Gastrocnemius medialis (tissue), 4 donors: Measurements from ENCODE around the gene WWOX. TPM values are rescaled to one million over a fixed set of nuclear protein-coding genes. Genes with fewer than 3 reads are reported as not detected.

Experiments
- ATAC-seq, 2 donors: fragments of 150-250 bp; one replicate each; pipeline ENCODE4 v1.9.1; 2016
- DNase-seq, 2 donors: peaks; one replicate each; pipeline ENCODE4 v3.0.0-alpha.2; 2019
- H3K27ac ChIP-seq, 4 donors: fragments of 200-600 bp; sonication (generic); 1 replicate in 1 of 4; 2 replicates in 3 of 4; pipeline ENCODE4 v1.5.1; 2016 to 2018; ENCODE audit warnings: mild to moderate bottlenecking in 2 of 4, moderate library complexity in 1 of 4
- H3K27me3 ChIP-seq, 3 donors: fragments of 200-600 bp; sonication (generic) in 2 of 3; 1 replicate in 1 of 3; 2 replicates in 2 of 3; pipeline versions ENCODE4 v1.5.1 to v1.6.0; 2016 to 2019; ENCODE audit warnings: mild to moderate bottlenecking in 1 of 3, moderate library complexity in 1 of 3
- H3K36me3 ChIP-seq, 2 donors: fragments of 200-600 bp; sonication (generic) in 1 of 2; one replicate each; pipeline ENCODE4 v1.5.1; 2017 to 2018
- H3K4me1 ChIP-seq, 2 donors: fragments of 200-600 bp; sonication (generic) in 1 of 2; one replicate each; pipeline ENCODE4 v1.5.1; 2016 to 2017; ENCODE audit warnings: mild to moderate bottlenecking in 2 of 2
- H3K4me3 ChIP-seq, 4 donors: fragments of 200-600 bp; sonication (generic) in 3 of 4; 1 replicate in 1 of 4; 2 replicates in 3 of 4; pipeline ENCODE4 v1.5.1; 2016 to 2019; ENCODE audit warnings: mild to moderate bottlenecking in 2 of 4
- H3K9me3 ChIP-seq, 3 donors: fragments of 200-600 bp; sonication (generic) in 2 of 3; 1 replicate in 1 of 3; 2 replicates in 2 of 3; pipeline ENCODE4 v1.5.1; 2016 to 2019
- POLR2A ChIP-seq, 2 donors: fragments of 450-650 bp; IDR thresholded peaks; one replicate each; pipeline ENCODE4 v1.6.1; 2017; ENCODE audit warnings: antibody characterized with exemption in 2 of 2, mild to moderate bottlenecking in 2 of 2, moderate library complexity in 2 of 2
- in situ Hi-C, 4 donors: fragments of 200-750 bp; cut with MboI; loops; one replicate each; pipeline versions ENCODE4 v1.15.0 to v1.8.0; 2017; ENCODE audit warnings: low sequenced_read_pairs in 4 of 4
- intact Hi-C: fragments of 100-400 bp; cut with DNase I; formaldehyde crosslinking; loops from one replicate; pipeline ENCODE4 v1.15.1; 2023; ENCODE audit warnings: low total_unique reads
- total RNA-seq, 4 donors: library from RNA; depleted of rRNA; stranded (reverse); fragments of >200 nt; gene quantifications; one replicate each; pipeline versions ENCODE4 v1.1.0 to v1.2.3, GENCODE V29; 2016
- TF ChIP-seq, protein P1 (sequence below), 5 experiments: fragments of 450-650 bp in 3 of 5; fragments of 200-600 bp in 2 of 5; sonication (generic) in 2 of 5; IDR thresholded peaks in 4 of 5; conservative IDR thresholded peaks in 1 of 5; 1 replicate in 4 of 5; 2 replicates in 1 of 5; pipeline ENCODE4 v1.5.1; 2016 to 2019; ENCODE audit warnings: antibody characterized with exemption in 5 of 5, mild to moderate bottlenecking in 3 of 5, moderate library complexity in 3 of 5

Gene WWOX
- total RNA-seq, 4 donors from 2014 or later: 3.3 to 13.0 (median 6.0) TPM

DNA sequence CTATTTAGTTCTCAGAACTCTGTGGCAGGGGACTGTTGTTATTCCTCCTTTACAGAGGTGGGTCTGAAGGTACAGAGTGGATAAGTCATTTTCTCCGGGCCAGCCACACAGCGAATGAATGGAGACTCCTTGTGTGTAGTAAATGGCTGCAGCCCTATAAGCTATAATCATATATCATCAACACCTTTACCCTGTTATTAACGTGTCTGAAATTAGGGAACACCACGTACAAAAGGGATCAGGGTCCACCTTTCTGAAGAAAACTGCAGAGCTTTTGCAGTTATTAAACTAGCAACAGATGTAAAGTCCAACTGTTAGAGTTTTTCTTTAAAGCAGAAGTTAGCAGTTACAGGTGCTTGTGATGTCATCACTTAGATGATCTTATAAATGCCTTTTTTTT, 804.4 kb downstream of the WWOX start:
- H3K9me3 ChIP-seq: no peaks in the 10 kb centered on the region
- no peak for ATAC-seq

GRCh38 chr16:78906135-78906534, 806.7 kb downstream of the WWOX start:
- no peak for ATAC-seq
- in situ Hi-C loops (no loop called here), intact Hi-C loops (no loop called here)
- Histone ChIP-seq H3K27ac (no peak overlapping the region), H3K4me1 (peaks cover 5 to 12% of the 10 kb centered on the region in 2 donors), H3K36me3 (no peaks in the 10 kb centered on the region), H3K4me3 (no peak overlapping the region), H3K9me3 (no peaks in the 10 kb centered on the region), H3K27me3 (no peaks in the 10 kb centered on the region)
- no peak for DNase-seq
- TF ChIP-seq POLR2A (IDR thresholded peaks at IDR 0.05): no peak
- TF ChIP-seq, protein P1, sequence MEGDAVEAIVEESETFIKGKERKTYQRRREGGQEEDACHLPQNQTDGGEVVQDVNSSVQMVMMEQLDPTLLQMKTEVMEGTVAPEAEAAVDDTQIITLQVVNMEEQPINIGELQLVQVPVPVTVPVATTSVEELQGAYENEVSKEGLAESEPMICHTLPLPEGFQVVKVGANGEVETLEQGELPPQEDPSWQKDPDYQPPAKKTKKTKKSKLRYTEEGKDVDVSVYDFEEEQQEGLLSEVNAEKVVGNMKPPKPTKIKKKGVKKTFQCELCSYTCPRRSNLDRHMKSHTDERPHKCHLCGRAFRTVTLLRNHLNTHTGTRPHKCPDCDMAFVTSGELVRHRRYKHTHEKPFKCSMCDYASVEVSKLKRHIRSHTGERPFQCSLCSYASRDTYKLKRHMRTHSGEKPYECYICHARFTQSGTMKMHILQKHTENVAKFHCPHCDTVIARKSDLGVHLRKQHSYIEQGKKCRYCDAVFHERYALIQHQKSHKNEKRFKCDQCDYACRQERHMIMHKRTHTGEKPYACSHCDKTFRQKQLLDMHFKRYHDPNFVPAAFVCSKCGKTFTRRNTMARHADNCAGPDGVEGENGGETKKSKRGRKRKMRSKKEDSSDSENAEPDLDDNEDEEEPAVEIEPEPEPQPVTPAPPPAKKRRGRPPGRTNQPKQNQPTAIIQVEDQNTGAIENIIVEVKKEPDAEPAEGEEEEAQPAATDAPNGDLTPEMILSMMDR (IDR thresholded peaks at IDR 0.05 in 4 of 5, conservative IDR thresholded peaks at IDR 0.05 in 1 of 5): no peak

More for the DNA sequence above, 804.4 kb downstream of the WWOX start:
- intact Hi-C loops: no loop called here
- DNase-seq: no peak
- TF ChIP-seq POLR2A (IDR thresholded peaks at IDR 0.05): no peak
- TF ChIP-seq, protein P1 (IDR thresholded peaks at IDR 0.05 in 4 of 5, conservative IDR thresholded peaks at IDR 0.05 in 1 of 5): no peak
- no peak overlapping the region for H3K27ac ChIP-seq
- H3K27me3 ChIP-seq: no peaks in the 10 kb centered on the region
- no peaks in the 10 kb centered on the region for H3K36me3 ChIP-seq
- in situ Hi-C loops: no loop called here
- peaks cover 5 to 12% of the 10 kb centered on the region in 2 donors for H3K4me1 ChIP-seq
- H3K4me3 ChIP-seq: no peak overlapping the region

DNA sequence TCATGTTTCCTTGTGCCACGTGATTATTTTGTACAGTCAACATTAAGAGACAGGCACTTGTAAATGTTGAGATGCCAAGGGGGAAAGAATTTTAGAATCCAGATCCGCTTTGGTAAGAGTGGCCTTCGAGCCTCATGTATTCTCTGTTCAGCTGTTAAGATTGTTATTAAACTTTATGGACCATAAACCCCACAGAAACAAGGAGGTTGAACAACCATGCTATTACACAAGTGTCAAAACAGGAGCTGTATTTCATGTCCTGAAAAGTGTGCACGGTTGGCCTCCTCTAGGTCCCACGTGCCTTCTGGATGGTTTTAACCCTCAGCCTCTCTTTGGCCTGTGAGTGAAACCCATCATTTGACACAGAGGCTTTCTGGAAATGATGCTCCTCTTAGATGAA, 809.8 kb downstream of the WWOX start:
- Histone ChIP-seq H3K27ac (no peak overlapping the region), H3K36me3 (no peaks in the 10 kb centered on the region), H3K9me3 (no peaks in the 10 kb centered on the region), H3K4me1 (no peaks in the 10 kb centered on the region), H3K4me3 (no peak overlapping the region), H3K27me3 (no peaks in the 10 kb centered on the region)
- in situ Hi-C loops (no loop called here), intact Hi-C loops (no loop called here)
- ATAC-seq (no peak), DNase-seq (no peak)
- TF ChIP-seq POLR2A (IDR thresholded peaks at IDR 0.05): no peak
- TF ChIP-seq, protein P1 (IDR thresholded peaks at IDR 0.05 in 4 of 5, conservative IDR thresholded peaks at IDR 0.05 in 1 of 5): no peak

- intact Hi-C loops (no loop called here), in situ Hi-C loops (loop anchor here in 1 of 4 donors (10.0 kb wide), 1 partner anchor 689 kb away; the partner anchor contains the start of gene MAF)
- Histone ChIP-seq H3K36me3 (no peaks in the 10 kb centered on the region), H3K27me3 (no peaks in the 10 kb centered on the region), H3K27ac (no peak overlapping the region), H3K9me3 (no peaks in the 10 kb centered on the region), H3K4me1 (no peaks in the 10 kb centered on the region), H3K4me3 (no peak overlapping the region)
- DNase-seq (no peak), ATAC-seq (no peak)
- TF ChIP-seq POLR2A (IDR thresholded peaks at IDR 0.05): no peak
- TF ChIP-seq, protein P1 (IDR thresholded peaks at IDR 0.05 in 4 of 5, conservative IDR thresholded peaks at IDR 0.05 in 1 of 5): no peak
Measured at GRCh38 chr16:78915811-78916345, 816.4 kb downstream of the WWOX start.
